NCI-H510A (cell line): ENCODE data around the gene ARID2.

Experiments used
- DNase-seq: peaks from one replicate; lab custom pipeline; 2025; lab: John Stamatoyannopoulos, UW

The ARID2 gene

DNA sequence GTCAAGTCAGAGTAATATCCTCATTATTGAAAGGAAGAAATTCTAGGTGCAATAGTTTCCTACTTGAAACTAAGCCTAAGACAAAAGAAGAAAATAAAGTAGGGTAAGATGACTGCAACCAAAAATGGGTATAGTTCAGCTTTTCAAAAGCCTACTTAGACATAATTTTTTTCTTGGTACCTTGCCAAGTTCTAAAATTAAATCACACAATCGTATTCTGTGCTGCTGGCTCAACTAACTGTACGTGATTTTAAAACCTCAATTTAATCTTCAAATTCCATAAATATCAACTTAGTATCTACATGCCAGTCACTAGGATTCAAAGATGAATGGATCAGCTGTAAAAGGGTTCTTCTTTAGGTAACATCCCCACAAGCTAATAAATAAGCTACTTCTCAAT, 204.0 kb downstream of the ARID2 start:
- DNase-seq = no peak

DNA sequence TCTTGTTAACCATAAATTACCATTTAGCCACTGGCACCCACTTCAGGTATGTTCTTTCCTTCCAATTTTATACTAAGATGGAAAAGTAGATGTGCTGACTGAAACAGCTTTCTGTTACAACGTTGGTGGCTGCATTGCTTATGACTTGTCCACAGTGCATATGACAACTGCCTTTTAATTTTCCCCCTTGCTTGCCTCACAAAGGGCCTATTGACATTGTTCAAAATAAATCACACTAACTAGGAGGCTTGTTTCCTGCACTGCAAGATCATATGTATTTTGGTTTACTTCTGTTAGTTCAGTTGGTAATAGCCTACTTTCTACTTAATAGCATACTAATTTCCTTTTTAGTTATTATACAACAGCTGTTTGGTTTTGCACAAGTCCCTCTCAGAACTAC, 205.4 kb downstream of the ARID2 start:
- no peak for DNase-seq

DNA sequence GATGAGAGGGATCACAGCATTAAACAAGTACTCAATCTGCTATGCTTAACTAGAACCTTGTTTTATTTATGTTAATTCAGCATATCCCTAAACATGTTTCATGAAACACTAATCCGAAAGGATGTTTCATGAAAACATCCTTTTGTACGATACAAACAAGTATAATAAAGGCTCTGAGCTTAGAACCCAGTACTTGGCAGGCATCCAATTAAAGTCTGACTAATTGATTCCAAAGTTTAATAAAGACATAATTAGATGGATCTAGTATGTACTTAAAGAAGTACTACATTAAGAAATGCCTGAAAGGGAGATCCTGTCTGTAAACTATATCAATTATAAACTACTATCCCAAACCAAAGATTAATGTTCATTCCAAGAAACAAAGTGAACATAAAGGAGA, 209.1 kb downstream of the ARID2 start:
- DNase-seq = no peak

DNA sequence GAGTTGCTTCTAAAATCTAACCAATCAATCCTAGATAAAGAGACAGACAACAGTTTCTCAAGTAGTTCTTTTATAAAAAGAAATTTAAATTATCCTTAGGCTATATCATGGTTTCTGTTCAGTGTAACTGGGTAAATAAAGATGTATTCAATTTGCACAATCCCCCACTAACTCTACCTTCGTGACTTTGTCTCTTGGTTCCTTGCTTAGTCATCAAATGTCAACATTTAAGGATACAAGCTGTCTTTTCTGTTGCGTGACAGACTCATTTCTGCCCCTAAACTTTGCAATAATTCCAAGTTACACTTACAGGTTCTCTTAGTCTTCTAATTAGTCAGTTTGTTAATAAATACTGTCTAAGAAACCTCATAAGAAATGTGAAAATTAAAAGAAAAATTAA, 210.3 kb downstream of the ARID2 start:
- DNase-seq = no peak

DNA sequence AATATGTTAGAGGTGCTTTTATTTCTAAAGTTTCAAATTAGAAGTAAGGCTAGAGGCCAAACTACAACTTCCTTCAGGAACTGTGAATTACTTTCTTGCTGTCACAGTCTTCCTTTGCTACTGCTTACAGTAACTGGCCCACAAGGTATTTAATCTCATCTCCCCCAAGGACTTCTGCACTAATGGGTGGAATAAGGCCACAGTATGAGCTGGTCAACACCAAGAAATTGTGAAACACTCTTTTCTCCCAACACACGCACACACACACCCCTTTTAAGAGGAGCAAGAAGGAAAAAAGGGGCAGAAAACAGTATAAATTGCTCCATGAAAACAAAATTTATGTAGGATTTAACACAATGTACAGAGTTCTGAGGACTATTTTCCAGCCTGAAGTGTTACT, 215.3 kb downstream of the ARID2 start:
- no peak for DNase-seq

DNA sequence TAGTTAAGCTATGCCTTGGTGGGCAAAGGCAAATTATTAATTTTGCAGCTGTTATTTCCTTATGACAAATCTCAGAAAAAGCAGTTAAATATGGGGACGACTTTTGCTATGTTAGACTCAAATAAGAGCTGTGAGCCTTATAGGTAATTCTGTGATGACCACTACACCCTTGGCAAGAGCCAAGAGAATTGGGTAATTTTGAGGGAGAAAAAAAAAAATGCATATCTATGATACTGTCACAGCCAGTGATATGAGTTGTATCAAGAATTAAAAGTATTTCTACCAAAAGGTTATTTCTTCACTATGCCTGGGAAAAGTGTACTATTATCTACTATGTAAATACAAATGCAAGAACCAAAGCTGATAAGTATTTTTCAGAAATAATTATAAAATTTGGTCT, 216.9 kb downstream of the ARID2 start:
- DNase-seq = no peak

DNA sequence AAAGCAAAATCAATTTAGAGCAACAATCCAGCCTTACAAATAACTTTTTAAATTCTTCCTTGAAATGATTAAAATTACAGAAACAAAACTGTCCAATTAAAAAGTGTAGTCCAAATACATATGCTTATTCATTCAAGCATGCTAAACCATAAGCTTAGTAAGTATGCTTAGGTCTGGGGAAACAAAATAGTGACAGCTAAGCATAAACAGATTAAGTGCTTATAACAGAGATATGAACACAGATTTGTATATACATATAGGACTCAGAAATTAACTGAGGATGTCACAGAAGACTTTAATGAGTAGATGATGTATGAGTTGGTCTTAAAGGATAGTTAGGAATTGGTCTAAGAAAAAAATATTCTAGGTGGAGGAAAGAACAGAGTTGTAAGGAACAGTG, 219.0 kb downstream of the ARID2 start:
- no peak for DNase-seq
